DOHH2 (cell line): ENCODE results near the gene SUN3.

Experiments used
- H3F3A ChIP-seq: fragments of 200-600 bp; sonication (generic), shearing (Covaris generic); 2 replicates; pipeline ENCODE4 v1.6.0; 2016; ENCODE audit warnings: antibody characterized with exemption, mild to moderate bottlenecking; ENCODE audit not compliant: control insufficient read depth, insufficient read depth
- H3K27ac ChIP-seq: fragments of 200-600 bp; sonication (generic); 2 replicates; pipeline ENCODE4 v1.5.1; 2014; ENCODE audit warnings: low read depth, mild to moderate bottlenecking, low read length, moderate library complexity
- H3K27me3 ChIP-seq: fragments of 200-600 bp; sonication (generic); 2 replicates; pipeline ENCODE4 v1.6.1; 2014; ENCODE audit warnings: mild to moderate bottlenecking, low read length, mixed read lengths; ENCODE audit not compliant: control insufficient read depth
- H3K36me3 ChIP-seq: fragments of 200-600 bp; sonication (generic); 2 replicates; pipeline ENCODE4 v1.6.1; 2014; ENCODE audit warnings: mild to moderate bottlenecking, low read length, moderate library complexity, mixed read lengths; ENCODE audit not compliant: control insufficient read depth
- H3K4me1 ChIP-seq: fragments of 200-600 bp; sonication (generic); 2 replicates; pipeline ENCODE4 v1.6.1; 2014; ENCODE audit warnings: mild to moderate bottlenecking, low read length, mixed read lengths; ENCODE audit not compliant: control insufficient read depth
- H3K4me2 ChIP-seq: fragments of 200-600 bp; sonication (generic); 2 replicates; pipeline ENCODE4 v1.6.0; 2014; ENCODE audit warnings: mild to moderate bottlenecking, low read length, moderate library complexity
- H3K4me3 ChIP-seq: fragments of 200-600 bp; sonication (generic); 2 replicates; pipeline ENCODE4 v1.5.1; 2014; ENCODE audit warnings: mild to moderate bottlenecking, low read length, mixed read lengths
- H3K79me2 ChIP-seq: fragments of 200-600 bp; sonication (generic); 2 replicates; pipeline ENCODE4 v1.6.1; 2014; ENCODE audit warnings: mild to moderate bottlenecking, low read length, mixed read lengths; ENCODE audit not compliant: control insufficient read depth
- H3K9me2 ChIP-seq: fragments of 200-600 bp; sonication (generic); replicated peaks from 2 replicates; pipeline ENCODE4 v1.6.1; 2014; ENCODE audit warnings: mild to moderate bottlenecking, low read length, mixed read lengths; ENCODE audit not compliant: control insufficient read depth
- H3K9me3 ChIP-seq: fragments of 200-600 bp; sonication (generic); 2 replicates; pipeline ENCODE4 v1.6.1; 2014; ENCODE audit warnings: antibody characterized with exemption, low read length, mixed read lengths; ENCODE audit not compliant: control insufficient read depth, insufficient read depth
- H4K20me1 ChIP-seq: fragments of 200-600 bp; sonication (generic); 2 replicates; pipeline ENCODE4 v1.6.0; 2014; ENCODE audit warnings: low read depth, mild to moderate bottlenecking, antibody characterized with exemption, low read length, moderate library complexity; ENCODE audit not compliant: control insufficient read depth, insufficient read depth
- EZH2phosphoT487 ChIP-seq: fragments of 200-600 bp; sonication (generic); IDR thresholded peaks from 2 replicates; pipeline ENCODE4 v1.6.1; 2017; ENCODE audit warnings: borderline replicate concordance, mild to moderate bottlenecking, antibody characterized with exemption, low read length, moderate library complexity, mixed read lengths
- TF ChIP-seq, protein P1 (sequence below): fragments of 200-600 bp; sonication (generic); IDR thresholded peaks from one replicate; pipeline ENCODE4 v1.5.1; 2014; ENCODE audit warnings: antibody characterized with exemption, mild to moderate bottlenecking, low read depth, low read length; ENCODE audit not compliant: poor library complexity, severe bottlenecking

SUN3 gene

GRCh38 chr7:47954231-47954911 lies 74.5 kb downstream of the SUN3 start:
- H3K4me2 ChIP-seq, result no peak overlapping the region
- no peaks in the 10 kb centered on the region for H3K9me3 ChIP-seq
- no peaks in the 10 kb centered on the region for H3K4me1 ChIP-seq
- H4K20me1 ChIP-seq, result no peaks in the 10 kb centered on the region
- no peaks in the 10 kb centered on the region for H3K79me2 ChIP-seq
- no peak overlapping the region for H3K27ac ChIP-seq
- no peaks in the 10 kb centered on the region for H3K9me2 ChIP-seq
- no peak overlapping the region for H3K4me3 ChIP-seq
- H3K27me3 ChIP-seq, result no peaks in the 10 kb centered on the region
- H3F3A ChIP-seq, result peaks cover 5% of the 10 kb centered on the region; the same call in 1 of the 2 replicates
- peaks cover 33% of the 10 kb centered on the region for H3K36me3 ChIP-seq
- TF ChIP-seq, protein P1, sequence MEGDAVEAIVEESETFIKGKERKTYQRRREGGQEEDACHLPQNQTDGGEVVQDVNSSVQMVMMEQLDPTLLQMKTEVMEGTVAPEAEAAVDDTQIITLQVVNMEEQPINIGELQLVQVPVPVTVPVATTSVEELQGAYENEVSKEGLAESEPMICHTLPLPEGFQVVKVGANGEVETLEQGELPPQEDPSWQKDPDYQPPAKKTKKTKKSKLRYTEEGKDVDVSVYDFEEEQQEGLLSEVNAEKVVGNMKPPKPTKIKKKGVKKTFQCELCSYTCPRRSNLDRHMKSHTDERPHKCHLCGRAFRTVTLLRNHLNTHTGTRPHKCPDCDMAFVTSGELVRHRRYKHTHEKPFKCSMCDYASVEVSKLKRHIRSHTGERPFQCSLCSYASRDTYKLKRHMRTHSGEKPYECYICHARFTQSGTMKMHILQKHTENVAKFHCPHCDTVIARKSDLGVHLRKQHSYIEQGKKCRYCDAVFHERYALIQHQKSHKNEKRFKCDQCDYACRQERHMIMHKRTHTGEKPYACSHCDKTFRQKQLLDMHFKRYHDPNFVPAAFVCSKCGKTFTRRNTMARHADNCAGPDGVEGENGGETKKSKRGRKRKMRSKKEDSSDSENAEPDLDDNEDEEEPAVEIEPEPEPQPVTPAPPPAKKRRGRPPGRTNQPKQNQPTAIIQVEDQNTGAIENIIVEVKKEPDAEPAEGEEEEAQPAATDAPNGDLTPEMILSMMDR, result no peak
- no peak for TF ChIP-seq EZH2phosphoT487

DNA sequence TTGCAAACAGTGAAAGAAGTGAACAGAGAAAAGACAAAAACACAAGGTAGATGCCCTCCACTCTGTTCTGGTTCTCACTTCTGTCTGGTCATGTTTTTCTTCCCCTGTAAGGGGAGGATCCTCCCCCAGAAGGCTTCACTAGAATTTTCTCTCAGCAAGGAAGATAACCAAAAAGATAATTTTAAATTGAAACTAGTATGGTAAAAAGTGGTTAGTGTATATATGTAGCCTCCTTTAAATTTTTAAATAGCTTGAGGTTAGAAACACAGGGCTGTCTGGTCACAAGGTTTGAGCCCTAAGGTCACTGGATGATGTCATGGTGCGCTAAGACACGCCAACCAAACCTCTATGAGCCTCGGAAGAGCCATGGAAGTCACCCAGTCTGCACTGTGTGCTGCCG lies 75.1 kb downstream of the SUN3 start:
- H3K9me2 ChIP-seq, result no peaks in the 10 kb centered on the region
- no peak overlapping the region for H3K27ac ChIP-seq
- H3K4me1 ChIP-seq, result no peaks in the 10 kb centered on the region
- H3K9me3 ChIP-seq, result no peaks in the 10 kb centered on the region
- no peaks in the 10 kb centered on the region for H3K27me3 ChIP-seq
- no peak overlapping the region for H3K4me3 ChIP-seq
- no peaks in the 10 kb centered on the region for H4K20me1 ChIP-seq
- H3K4me2 ChIP-seq, result no peak overlapping the region
- H3F3A ChIP-seq, result peaks cover 5% of the 10 kb centered on the region; the same call in 1 of the 2 replicates
- TF ChIP-seq, protein P1, result no peak
- no peak for TF ChIP-seq EZH2phosphoT487
- H3K79me2 ChIP-seq, result no peaks in the 10 kb centered on the region
- H3K36me3 ChIP-seq, result peaks cover 33% of the 10 kb centered on the region

- H3F3A ChIP-seq, result peaks cover 5% of the 10 kb centered on the region; the same call in 1 of the 2 replicates
- peaks cover 28% of the 10 kb centered on the region for H3K36me3 ChIP-seq
- no peak overlapping the region for H3K4me3 ChIP-seq
- H3K79me2 ChIP-seq, result no peaks in the 10 kb centered on the region
- no peaks in the 10 kb centered on the region for H4K20me1 ChIP-seq
- no peak overlapping the region for H3K4me2 ChIP-seq
- H3K27me3 ChIP-seq, result no peaks in the 10 kb centered on the region
- H3K27ac ChIP-seq, result no peak overlapping the region
- H3K9me3 ChIP-seq, result no peaks in the 10 kb centered on the region
- H3K4me1 ChIP-seq, result no peaks in the 10 kb centered on the region
- no peak for TF ChIP-seq EZH2phosphoT487
- TF ChIP-seq, protein P1, result no peak
- no peaks in the 10 kb centered on the region for H3K9me2 ChIP-seq
Observed at GRCh38 chr7:47952224-47952623, 76.7 kb downstream of the SUN3 start.
